Pancreas (tissue), 10 donors: ENCODE measurements around the gene PLD4. TPM values are rescaled to one million over a fixed set of nuclear protein-coding genes. Genes with fewer than 3 reads are reported as not detected.

ENCODE experiments used
- ATAC-seq, 4 donors: fragments of 200-7000 bp; cut with Tn5 transposase; one replicate each; pipeline versions ENCODE4 v1.8.0 to v1.9.1; 2020; ENCODE audit warnings: mild to moderate bottlenecking in 4 of 4, moderate library complexity in 4 of 4
- DNase-seq, 6 donors: peaks; one replicate each; pipeline ENCODE4 v3.0.0-alpha.2; 2020
- FAIRE-seq: peaks from 2 replicates; lab custom pipeline; 2012; peaks lifted over from hg19 to GRCh38; lab: Jason Lieb, UNC
- H3K27ac ChIP-seq, 4 donors: fragments of 200-600 bp; sonication (generic); 1 replicate in 3 of 4; 2 replicates in 1 of 4; pipeline versions ENCODE4 v1.5.0 to v1.8.0; 2020
- H3K27me3 ChIP-seq, 4 donors: fragments of 200-600 bp; one replicate each; pipeline ENCODE4 v1.8.0; 2021
- H3K36me3 ChIP-seq, 3 donors: fragments of 200-600 bp; sonication (generic) in 1 of 3; one replicate each; pipeline versions ENCODE4 v1.5.0 to v1.8.0; 2020 to 2021
- H3K4me1 ChIP-seq, 3 donors: fragments of 200-600 bp; one replicate each; pipeline ENCODE4 v1.8.0; 2021
- H3K4me3 ChIP-seq, 4 donors: fragments of 200-600 bp; sonication (generic) in 2 of 4; one replicate each; pipeline versions ENCODE4 v1.5.0 to v1.8.0; 2020 to 2021
- H3K9me3 ChIP-seq, 4 donors: fragments of 200-600 bp; one replicate each; pipeline ENCODE4 v1.8.0; 2021
- WGBS, 2 donors: extraction: QIAGEN DNeasy Blood & Tissue Kit; methylation state at CpG; one replicate each; pipeline ENCODE4 v1.1.7; 2013; 5-methylcytosine and 5-hydroxymethylcytosine counted together
- intact Hi-C, 3 donors: fragments of 100-400 bp; cut with DNase I; formaldehyde crosslinking; loops; one replicate each; pipeline versions ENCODE4 v1.11.1 to v1.14.2; 2022
- polyA plus RNA-seq, 2 donors: library from polyadenylated mRNA; stranded (reverse); fragments of 200-250 nt; gene quantifications; one replicate each; pipeline ENCODE4 v1.2.3, GENCODE V29; 2013
- total RNA-seq, 6 donors: library from RNA; stranded (reverse); fragmentation: NEBNext Ultra II Directional in 4 of 6; extraction: Animal tissue kit (Norgen Biotek cat#: 25700) in 4 of 6; gene quantifications; one replicate each; pipeline versions ENCODE4 v1.2.1 to v1.2.4, GENCODE V29; 2021 to 2023
- TF ChIP-seq, protein P1 (sequence below), 4 donors: fragments of 200-600 bp; sonication (generic) in 3 of 4; IDR thresholded peaks; one replicate each; pipeline versions ENCODE4 v1.5.0 to v1.8.0; 2021; ENCODE audit warnings: antibody characterized with exemption in 4 of 4
- donor health status: healthy with polysubstance abuse.
- donor health status: DM: no; HTN: no; CAD: no; lungs with moderate emphysema.
- donor health status: DM: no; HTN: no; CAD: no.
- donor health status: control.
- donor health status: control.
- donor health status: Bipolar disorder and iron deficiency.
- donor health status: DM: yes; HTN: yes; CAD: no.
- donor health status: DM: no; HTN: no; CAD: no.
- donor health status: DM: no; HTN: no; CAD: no.
- donor health status: DM: yes; HTN: yes; CAD: no.

Gene PLD4
- total and polyA plus RNA-seq, 8 donors, result 0.19 to 12.5 (median 0.52) TPM

- FAIRE-seq (no peak), ATAC-seq (no peak), DNase-seq (no peak)
- Histone ChIP-seq H3K4me3 (no peak overlapping the region), H3K9me3 (no peaks in the 10 kb centered on the region), H3K36me3 (no peaks in the 10 kb centered on the region), H3K27me3 (no peaks in the 10 kb centered on the region), H3K27ac (no peak overlapping the region), H3K4me1 (no peaks in the 10 kb centered on the region)
- TF ChIP-seq, protein P1, sequence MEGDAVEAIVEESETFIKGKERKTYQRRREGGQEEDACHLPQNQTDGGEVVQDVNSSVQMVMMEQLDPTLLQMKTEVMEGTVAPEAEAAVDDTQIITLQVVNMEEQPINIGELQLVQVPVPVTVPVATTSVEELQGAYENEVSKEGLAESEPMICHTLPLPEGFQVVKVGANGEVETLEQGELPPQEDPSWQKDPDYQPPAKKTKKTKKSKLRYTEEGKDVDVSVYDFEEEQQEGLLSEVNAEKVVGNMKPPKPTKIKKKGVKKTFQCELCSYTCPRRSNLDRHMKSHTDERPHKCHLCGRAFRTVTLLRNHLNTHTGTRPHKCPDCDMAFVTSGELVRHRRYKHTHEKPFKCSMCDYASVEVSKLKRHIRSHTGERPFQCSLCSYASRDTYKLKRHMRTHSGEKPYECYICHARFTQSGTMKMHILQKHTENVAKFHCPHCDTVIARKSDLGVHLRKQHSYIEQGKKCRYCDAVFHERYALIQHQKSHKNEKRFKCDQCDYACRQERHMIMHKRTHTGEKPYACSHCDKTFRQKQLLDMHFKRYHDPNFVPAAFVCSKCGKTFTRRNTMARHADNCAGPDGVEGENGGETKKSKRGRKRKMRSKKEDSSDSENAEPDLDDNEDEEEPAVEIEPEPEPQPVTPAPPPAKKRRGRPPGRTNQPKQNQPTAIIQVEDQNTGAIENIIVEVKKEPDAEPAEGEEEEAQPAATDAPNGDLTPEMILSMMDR (IDR thresholded peaks at IDR 0.05), result no peak
- WGBS, 2 donors, result 61 to 67% methylated on average over 3 of the region's 3 CpGs
- intact Hi-C loops, result no loop called here
These were observed 4.7 kb upstream of the PLD4 start for GRCh38 chr14:104919993-104920315.

- H3K9me3 ChIP-seq, result no peaks in the 10 kb centered on the region
- peak in 1 of 6 donors; percentile 37 for DNase-seq
- intact Hi-C loops, result no loop called here
- 93 to 96% methylated on average over 4 of the region's 4 CpGs for WGBS, 2 donors
- no peaks in the 10 kb centered on the region for H3K4me1 ChIP-seq
- H3K27ac ChIP-seq, result no peak overlapping the region
- no peak for FAIRE-seq
- H3K27me3 ChIP-seq, result no peaks in the 10 kb centered on the region
- H3K36me3 ChIP-seq, result no peaks in the 10 kb centered on the region
- ATAC-seq, result no peak
- H3K4me3 ChIP-seq, result no peak overlapping the region
- TF ChIP-seq, protein P1 (IDR thresholded peaks at IDR 0.05), result no peak
These were observed 849 bp upstream of the PLD4 start for GRCh38 chr14:104923640-104924420.

DNA sequence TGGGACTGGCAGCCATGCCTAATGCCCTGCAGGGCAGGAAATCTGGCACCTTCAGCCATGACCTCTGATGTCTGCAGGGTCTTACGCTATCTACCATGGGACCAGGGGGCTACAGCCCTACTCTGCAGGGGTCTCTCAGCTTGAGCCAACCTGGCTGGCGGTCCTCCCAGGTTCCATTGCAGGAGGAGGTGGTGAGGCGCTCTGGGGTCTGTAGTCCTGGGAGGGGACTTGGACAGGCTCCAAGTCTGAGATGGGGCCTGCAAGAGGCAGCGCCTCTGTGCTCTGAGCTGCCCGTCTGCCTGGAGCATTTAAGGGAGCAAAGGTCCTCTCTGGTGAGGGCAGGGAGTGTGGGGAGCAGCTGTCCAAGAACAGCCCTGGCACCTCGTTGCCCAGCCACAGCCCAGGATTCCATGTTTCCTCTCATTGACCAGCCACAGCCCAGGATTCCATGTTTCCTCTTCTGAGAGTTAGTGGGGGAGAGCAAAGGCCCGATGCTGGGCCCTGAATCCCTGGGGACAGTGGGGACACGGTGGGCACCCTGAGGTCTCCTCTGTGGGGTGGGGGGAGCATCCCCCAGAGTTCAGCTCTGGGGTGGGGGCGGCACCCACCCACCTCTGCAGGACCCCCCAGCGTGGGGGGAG, 655 bp downstream of the PLD4 start:
- no peak for FAIRE-seq
- no peaks in the 10 kb centered on the region for H3K27me3 ChIP-seq
- WGBS, 2 donors, result 74 to 82% methylated on average over 10 of the region's 10 CpGs

DNA sequence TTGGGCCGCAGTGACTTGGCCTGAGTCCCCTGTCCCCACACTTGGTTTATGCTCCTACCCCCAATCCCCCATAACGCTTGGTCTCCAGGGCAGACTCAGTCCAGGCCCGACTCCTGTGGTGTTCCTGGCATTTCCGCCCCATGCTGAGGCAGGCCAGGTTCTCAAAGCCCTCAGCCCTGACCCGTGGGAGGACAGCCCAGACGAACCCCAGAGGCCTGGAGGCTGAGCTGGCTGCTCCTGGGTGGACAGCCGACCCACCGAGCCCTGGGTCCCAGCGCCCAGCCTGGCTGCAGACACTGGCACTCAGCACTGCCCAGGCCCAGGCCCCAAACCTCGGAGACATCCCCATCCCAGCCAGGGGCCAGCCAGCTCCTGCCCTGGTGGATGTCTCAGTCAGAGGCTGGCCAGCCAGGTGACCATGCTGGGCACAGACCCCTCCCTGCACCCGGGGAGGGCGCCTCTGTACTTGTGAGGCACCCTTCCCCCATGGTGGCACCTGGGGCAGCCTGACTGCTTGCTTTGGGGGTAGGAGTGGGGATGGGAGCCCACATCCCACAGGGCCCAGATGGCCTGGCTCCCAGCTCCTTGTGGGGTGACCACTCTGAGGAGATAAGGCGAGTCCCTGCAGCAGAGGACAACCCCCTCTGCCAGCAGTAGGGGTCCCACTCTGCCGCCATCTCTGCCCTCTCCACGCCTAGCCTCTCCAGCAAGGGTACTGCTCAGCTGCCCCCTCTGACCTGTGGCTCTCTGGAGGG, 1.4 kb downstream of the PLD4 start:
- H3K4me1 ChIP-seq, result no peaks in the 10 kb centered on the region
- intact Hi-C loops, result no loop called here
- ATAC-seq, result no peak
- no peaks in the 10 kb centered on the region for H3K27me3 ChIP-seq
- H3K36me3 ChIP-seq, result no peaks in the 10 kb centered on the region
- FAIRE-seq, result no peak
- H3K9me3 ChIP-seq, result no peaks in the 10 kb centered on the region
- TF ChIP-seq, protein P1 (IDR thresholded peaks at IDR 0.05), result no peak
- no peak overlapping the region for H3K4me3 ChIP-seq
- DNase-seq, result peak in 2 of 6 donors; percentile 46 to 72
- H3K27ac ChIP-seq, result no peak overlapping the region
- 83 to 91% methylated on average over 12 to 15 of the region's 15 CpGs for WGBS, 2 donors

More for the DNA sequence above, 655 bp downstream of the PLD4 start:
- ATAC-seq, result no peak
- Histone ChIP-seq H3K36me3 (no peaks in the 10 kb centered on the region), H3K9me3 (no peaks in the 10 kb centered on the region), H3K4me1 (no peaks in the 10 kb centered on the region), H3K4me3 (no peak overlapping the region), H3K27ac (no peak overlapping the region)
- TF ChIP-seq, protein P1 (IDR thresholded peaks at IDR 0.05), result no peak
- DNase-seq, result peak in 1 of 6 donors; percentile 61
- intact Hi-C loops, result no loop called here
